Ovary (tissue), 3 donors: ENCODE measurements around the gene ZDHHC17.

ENCODE experiments used
- EP300 ChIP-seq: sonication (generic); formaldehyde crosslinking; IDR thresholded peaks from one replicate; pipeline ENCODE4 v1.6.1; 2017; ENCODE audit warnings: antibody characterized with exemption
- POLR2A ChIP-seq: fragments of 450-650 bp; IDR thresholded peaks from one replicate; pipeline ENCODE4 v1.6.1; 2017; ENCODE audit warnings: antibody characterized with exemption, mild to moderate bottlenecking, moderate library complexity
- TF ChIP-seq, protein P1 (sequence below), 3 donors: fragments of 450-650 bp in 2 of 3; fragments of 200-600 bp in 1 of 3; IDR thresholded peaks; one replicate each; pipeline versions ENCODE4 v1.5.1 to v1.8.0; 2016 to 2022; ENCODE audit warnings: antibody characterized with exemption in 3 of 3, mild to moderate bottlenecking in 1 of 3
- donor health status: DM: no; HTN: no; CAD: no.

DNA sequence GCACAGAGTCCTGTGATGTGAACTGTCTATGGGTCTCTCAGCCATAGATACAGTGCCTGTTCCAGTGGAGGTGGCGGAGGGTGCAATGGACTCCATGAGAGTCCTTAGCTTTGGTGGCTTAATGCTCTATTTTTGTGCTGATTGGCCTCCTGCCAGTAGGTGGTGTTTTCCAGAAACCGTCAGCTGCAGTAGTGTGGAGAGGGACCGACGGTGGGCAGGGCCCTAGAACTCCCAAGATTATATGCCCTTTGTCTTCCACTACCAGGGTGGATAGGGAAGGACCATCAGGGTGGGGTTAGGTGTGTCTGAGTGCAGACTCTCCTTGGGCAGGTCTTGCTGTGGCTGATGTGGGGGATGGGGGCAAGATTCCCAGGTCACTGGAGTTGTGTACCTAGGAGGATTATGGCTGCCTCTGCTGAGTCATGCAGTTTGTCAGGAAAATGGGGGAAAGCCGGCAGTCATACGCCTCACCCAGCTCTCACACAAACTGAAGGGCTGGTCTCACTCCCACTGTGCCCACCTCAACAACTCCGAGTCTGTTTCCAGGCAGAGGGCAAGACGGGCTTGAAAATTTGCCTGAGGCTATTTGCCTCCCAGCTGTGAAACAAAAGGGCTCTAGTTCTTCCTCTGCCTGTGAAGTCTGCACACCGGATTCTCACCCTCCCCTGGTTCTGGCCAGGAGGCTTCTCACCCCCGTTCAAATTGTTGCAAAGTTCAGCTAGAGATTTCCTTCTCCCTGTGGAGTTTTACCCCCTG is 24.9 kb upstream of the ZDHHC17 start:
- TF ChIP-seq, protein P1, sequence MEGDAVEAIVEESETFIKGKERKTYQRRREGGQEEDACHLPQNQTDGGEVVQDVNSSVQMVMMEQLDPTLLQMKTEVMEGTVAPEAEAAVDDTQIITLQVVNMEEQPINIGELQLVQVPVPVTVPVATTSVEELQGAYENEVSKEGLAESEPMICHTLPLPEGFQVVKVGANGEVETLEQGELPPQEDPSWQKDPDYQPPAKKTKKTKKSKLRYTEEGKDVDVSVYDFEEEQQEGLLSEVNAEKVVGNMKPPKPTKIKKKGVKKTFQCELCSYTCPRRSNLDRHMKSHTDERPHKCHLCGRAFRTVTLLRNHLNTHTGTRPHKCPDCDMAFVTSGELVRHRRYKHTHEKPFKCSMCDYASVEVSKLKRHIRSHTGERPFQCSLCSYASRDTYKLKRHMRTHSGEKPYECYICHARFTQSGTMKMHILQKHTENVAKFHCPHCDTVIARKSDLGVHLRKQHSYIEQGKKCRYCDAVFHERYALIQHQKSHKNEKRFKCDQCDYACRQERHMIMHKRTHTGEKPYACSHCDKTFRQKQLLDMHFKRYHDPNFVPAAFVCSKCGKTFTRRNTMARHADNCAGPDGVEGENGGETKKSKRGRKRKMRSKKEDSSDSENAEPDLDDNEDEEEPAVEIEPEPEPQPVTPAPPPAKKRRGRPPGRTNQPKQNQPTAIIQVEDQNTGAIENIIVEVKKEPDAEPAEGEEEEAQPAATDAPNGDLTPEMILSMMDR (IDR thresholded peaks at IDR 0.05): no peak
- TF ChIP-seq POLR2A: no peak
- no peak for TF ChIP-seq EP300
